ENCODE measurements around the gene MPPED1. TPM values are rescaled to one million over a fixed set of nuclear protein-coding genes. Genes with fewer than 3 reads are reported as not detected.

Gene MPPED1
- polyA plus RNA-seq, 1 of the 3 experiments (the other 2 are of a cell fraction) = 0.03 TPM

- WGBS (ENCODE audit: low lambda C conversion rate) = 54% methylated on average over 2 of the region's 10 CpGs
- no peaks in the 10 kb centered on the region for H3K36me3 ChIP-seq (replicated peaks in 1 of 2; ENCODE audit: control insufficient read depth in 1 of 2, insufficient read depth in 2 of 2, low read length in 1 of 2)
- H3F3A ChIP-seq (replicated peaks; ENCODE audit: insufficient read depth) = no peaks in the 10 kb centered on the region
- ChIA-PET POLR2A (no interaction called here), CTCF (interaction anchor here (1.0 kb wide), 1 partner anchor 369 kb away, joined by 3 read pairs; no protein-coding TSS in a partner anchor)
- H3K4me3 ChIP-seq (ENCODE audit: low read depth in 2 of 2, low read length in 1 of 2) = no peak overlapping the region
- TF ChIP-seq RXRA (IDR thresholded peaks at IDR 0.05; ENCODE audit: borderline replicate concordance, low read depth) = no peak
- no peak for TF ChIP-seq NRF1 (IDR thresholded peaks at IDR 0.05; ENCODE audit: low read depth, low read length)
- TF ChIP-seq FOSL2 (IDR thresholded peaks at IDR 0.05; ENCODE audit: borderline replicate concordance, low read depth) = no peak
- no peak for TF ChIP-seq CTCF (IDR thresholded peaks at IDR 0.05)
- H3K27ac ChIP-seq (ENCODE audit: low read depth in 2 of 2, low read length in 1 of 2) = no peak overlapping the region
- no peak overlapping the region for H2AFZ ChIP-seq (ENCODE audit: low read depth)
- no peak overlapping the region for H3K9ac ChIP-seq
- H3K4me1 ChIP-seq (ENCODE audit: control insufficient read depth in 1 of 2, insufficient read depth in 2 of 2, low read depth in 1 of 2, low read length in 1 of 2) = no peaks in the 10 kb centered on the region; a peak in 1 of 4 replicates
- no peaks in the 10 kb centered on the region for H3K79me2 ChIP-seq (ENCODE audit: insufficient read depth)
- no peaks in the 10 kb centered on the region for H3K9me3 ChIP-seq
- no peaks in the 10 kb centered on the region for H4K20me1 ChIP-seq (ENCODE audit: insufficient read depth)
- no peak for DNase-seq
- H3K9me2 ChIP-seq = no peaks in the 10 kb centered on the region
- H3K27me3 ChIP-seq (ENCODE audit: insufficient read depth) = no peaks in the 10 kb centered on the region
- no peak overlapping the region for H3K4me2 ChIP-seq
Observed at GRCh38 chr22:43428005-43428485, 16.2 kb downstream of the MPPED1 start.

- WGBS (ENCODE audit: low lambda C conversion rate) = 89% methylated on average over 5 of the region's 9 CpGs
- H3K27me3 ChIP-seq (ENCODE audit: insufficient read depth) = no peaks in the 10 kb centered on the region
- H3F3A ChIP-seq (replicated peaks; ENCODE audit: insufficient read depth) = no peaks in the 10 kb centered on the region
- no peaks in the 10 kb centered on the region for H3K9me2 ChIP-seq
- no peak overlapping the region for H2AFZ ChIP-seq (ENCODE audit: low read depth)
- H4K20me1 ChIP-seq (ENCODE audit: insufficient read depth) = no peaks in the 10 kb centered on the region
- ChIA-PET CTCF (no interaction called here), POLR2A (no interaction called here)
- no peak for TF ChIP-seq YY1 (IDR thresholded peaks at IDR 0.05; ENCODE audit: low read depth)
- TF ChIP-seq NRF1 (IDR thresholded peaks at IDR 0.05; ENCODE audit: low read depth, low read length) = no peak
- no peak for TF ChIP-seq USF1 (IDR thresholded peaks at IDR 0.05; ENCODE audit: borderline replicate concordance, low read depth)
- TF ChIP-seq TEAD4 (IDR thresholded peaks at IDR 0.05; ENCODE audit: borderline replicate concordance, insufficient read depth) = no peak
- no peaks in the 10 kb centered on the region; a peak in 1 of 4 replicates for H3K4me1 ChIP-seq (ENCODE audit: control insufficient read depth in 1 of 2, insufficient read depth in 2 of 2, low read depth in 1 of 2, low read length in 1 of 2)
- no peaks in the 10 kb centered on the region for H3K79me2 ChIP-seq (ENCODE audit: insufficient read depth)
- H3K9me3 ChIP-seq = no peaks in the 10 kb centered on the region
- no peak overlapping the region for H3K9ac ChIP-seq
- no peak overlapping the region for H3K4me2 ChIP-seq
- no peaks in the 10 kb centered on the region for H3K36me3 ChIP-seq (replicated peaks in 1 of 2; ENCODE audit: control insufficient read depth in 1 of 2, insufficient read depth in 2 of 2, low read length in 1 of 2)
- no peak overlapping the region for H3K27ac ChIP-seq (ENCODE audit: low read depth in 2 of 2, low read length in 1 of 2)
- DNase-seq = no peak
- H3K4me3 ChIP-seq (ENCODE audit: low read depth in 2 of 2, low read length in 1 of 2) = no peak overlapping the region
Observed at GRCh38 chr22:43428521-43428920, 16.7 kb downstream of the MPPED1 start.

GRCh38 chr22:43429426-43429825 lies 17.6 kb downstream of the MPPED1 start:
- Histone ChIP-seq H3K27ac (ENCODE audit: low read depth in 2 of 2, low read length in 1 of 2) (no peak overlapping the region), H4K20me1 (ENCODE audit: insufficient read depth) (no peaks in the 10 kb centered on the region), H3K9me2 (no peaks in the 10 kb centered on the region), H3K4me3 (ENCODE audit: low read depth in 2 of 2, low read length in 1 of 2) (no peak overlapping the region), H3K4me1 (ENCODE audit: control insufficient read depth in 1 of 2, insufficient read depth in 2 of 2, low read depth in 1 of 2, low read length in 1 of 2) (no peaks in the 10 kb centered on the region; a peak in 1 of 4 replicates), H3K9me3 (no peaks in the 10 kb centered on the region), H3K9ac (no peak overlapping the region), H3K79me2 (ENCODE audit: insufficient read depth) (no peaks in the 10 kb centered on the region), H3F3A (replicated peaks; ENCODE audit: insufficient read depth) (no peaks in the 10 kb centered on the region), H2AFZ (ENCODE audit: low read depth) (no peak overlapping the region), H3K36me3 (replicated peaks in 1 of 2; ENCODE audit: control insufficient read depth in 1 of 2, insufficient read depth in 2 of 2, low read length in 1 of 2) (no peaks in the 10 kb centered on the region), H3K4me2 (no peak overlapping the region), H3K27me3 (ENCODE audit: insufficient read depth) (no peaks in the 10 kb centered on the region)
- WGBS (ENCODE audit: low lambda C conversion rate) = 79% methylated on average over 5 of the region's 5 CpGs
- DNase-seq = no peak
- ChIA-PET POLR2A (no interaction called here), CTCF (interaction anchor here (1.0 kb wide), 1 partner anchor 10 kb away, joined by 3 read pairs; no protein-coding TSS in a partner anchor)
- no peak for TF ChIP-seq TEAD4 (IDR thresholded peaks at IDR 0.05; ENCODE audit: borderline replicate concordance, insufficient read depth)
- TF ChIP-seq SIN3A (IDR thresholded peaks at IDR 0.05; ENCODE audit: borderline replicate concordance, low read depth, low read length) = no peak
- no peak for TF ChIP-seq POLR2AphosphoS5 (IDR thresholded peaks at IDR 0.05; ENCODE audit: low read depth, low read length)
- TF ChIP-seq NFIC (IDR thresholded peaks at IDR 0.05; ENCODE audit: borderline replicate concordance) = no peak
- TF ChIP-seq TCF12 (IDR thresholded peaks at IDR 0.05) = no peak
- TF ChIP-seq REST (IDR thresholded peaks at IDR 0.05; ENCODE audit: low read depth, low read length) = no peak
- no peak for TF ChIP-seq FOXM1 (IDR thresholded peaks at IDR 0.05; ENCODE audit: low read depth)
- no peak for TF ChIP-seq RXRA (IDR thresholded peaks at IDR 0.05; ENCODE audit: borderline replicate concordance, low read depth)
- TF ChIP-seq GABPA (IDR thresholded peaks at IDR 0.05; ENCODE audit: low read depth) = no peak
- TF ChIP-seq FOXJ3 (CRISPR knock-in tag; IDR thresholded peaks at IDR 0.05) = no peak
- TF ChIP-seq EP300 (IDR thresholded peaks at IDR 0.05; ENCODE audit: borderline replicate concordance in 1 of 2, low read depth in 1 of 2, low read length in 1 of 2) = no peak
